ENCODE data around the gene CFLAR.

DNA sequence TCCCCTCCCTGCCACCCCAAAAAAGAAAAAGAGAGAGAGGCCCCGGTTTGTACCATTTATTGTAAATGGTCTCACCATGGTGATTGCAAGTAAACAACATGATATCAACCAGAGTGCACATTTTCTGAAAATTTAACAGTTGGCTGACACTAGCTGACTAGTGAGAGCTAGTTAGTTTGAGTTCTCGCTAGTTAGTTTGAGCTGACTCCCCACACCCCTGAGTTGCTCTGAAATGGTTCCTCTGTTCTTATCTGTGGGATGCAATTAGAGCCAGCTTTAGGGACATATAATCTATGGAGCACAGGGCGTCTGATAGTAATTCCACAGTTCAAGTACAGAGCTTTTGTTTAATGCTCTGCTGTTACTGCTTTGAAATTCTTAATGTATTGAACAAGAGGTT lies 80.0 kb downstream of the CFLAR start:
- TF ChIP-seq, protein P1, sequence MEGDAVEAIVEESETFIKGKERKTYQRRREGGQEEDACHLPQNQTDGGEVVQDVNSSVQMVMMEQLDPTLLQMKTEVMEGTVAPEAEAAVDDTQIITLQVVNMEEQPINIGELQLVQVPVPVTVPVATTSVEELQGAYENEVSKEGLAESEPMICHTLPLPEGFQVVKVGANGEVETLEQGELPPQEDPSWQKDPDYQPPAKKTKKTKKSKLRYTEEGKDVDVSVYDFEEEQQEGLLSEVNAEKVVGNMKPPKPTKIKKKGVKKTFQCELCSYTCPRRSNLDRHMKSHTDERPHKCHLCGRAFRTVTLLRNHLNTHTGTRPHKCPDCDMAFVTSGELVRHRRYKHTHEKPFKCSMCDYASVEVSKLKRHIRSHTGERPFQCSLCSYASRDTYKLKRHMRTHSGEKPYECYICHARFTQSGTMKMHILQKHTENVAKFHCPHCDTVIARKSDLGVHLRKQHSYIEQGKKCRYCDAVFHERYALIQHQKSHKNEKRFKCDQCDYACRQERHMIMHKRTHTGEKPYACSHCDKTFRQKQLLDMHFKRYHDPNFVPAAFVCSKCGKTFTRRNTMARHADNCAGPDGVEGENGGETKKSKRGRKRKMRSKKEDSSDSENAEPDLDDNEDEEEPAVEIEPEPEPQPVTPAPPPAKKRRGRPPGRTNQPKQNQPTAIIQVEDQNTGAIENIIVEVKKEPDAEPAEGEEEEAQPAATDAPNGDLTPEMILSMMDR (IDR thresholded peaks at IDR 0.05), result no peak
- TF ChIP-seq CHD2 (IDR thresholded peaks at IDR 0.05; ENCODE audit: low read length, partially characterized antibody), result no peak
- TF ChIP-seq, protein P2, sequence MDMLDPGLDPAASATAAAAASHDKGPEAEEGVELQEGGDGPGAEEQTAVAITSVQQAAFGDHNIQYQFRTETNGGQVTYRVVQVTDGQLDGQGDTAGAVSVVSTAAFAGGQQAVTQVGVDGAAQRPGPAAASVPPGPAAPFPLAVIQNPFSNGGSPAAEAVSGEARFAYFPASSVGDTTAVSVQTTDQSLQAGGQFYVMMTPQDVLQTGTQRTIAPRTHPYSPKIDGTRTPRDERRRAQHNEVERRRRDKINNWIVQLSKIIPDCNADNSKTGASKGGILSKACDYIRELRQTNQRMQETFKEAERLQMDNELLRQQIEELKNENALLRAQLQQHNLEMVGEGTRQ (IDR thresholded peaks at IDR 0.05; ENCODE audit: borderline replicate concordance, low read depth, low read length), result no peak
- no peak for TF ChIP-seq POLR2AphosphoS5 (IDR thresholded peaks at IDR 0.05; ENCODE audit: low read depth, low read length)
- no peak for TF ChIP-seq FOXM1 (IDR thresholded peaks at IDR 0.05; ENCODE audit: low read depth)

All from SK-N-SH (cell line).